Rectal smooth muscle tissue (tissue), 1 donor: ENCODE results near the gene DISP2.
A peak's percentile ranks its signal among the peaks of the same experiment; 100 is the strongest.

Experiments used
- H3K27ac ChIP-seq: one replicate; pipeline ENCODE4 v1.7.0; 2013; ENCODE audit warnings: low read depth, low read length, inconsistent platforms
- H3K27me3 ChIP-seq: one replicate; pipeline ENCODE4 v1.7.0; 2013; ENCODE audit warnings: low read length; ENCODE audit not compliant: control insufficient read depth, insufficient read depth
- H3K36me3 ChIP-seq: one replicate; pipeline ENCODE4 v1.7.0; 2013; ENCODE audit warnings: low read length; ENCODE audit not compliant: control insufficient read depth, insufficient read depth
- H3K4me1 ChIP-seq: one replicate; pipeline ENCODE4 v1.7.0; 2013; ENCODE audit warnings: low read length; ENCODE audit not compliant: control insufficient read depth, insufficient read depth
- H3K4me3 ChIP-seq: one replicate; pipeline ENCODE4 v1.7.0; 2013; ENCODE audit warnings: low read length
- H3K9ac ChIP-seq: one replicate; pipeline ENCODE4 v1.7.0; 2013; ENCODE audit warnings: low read length

The DISP2 gene

GRCh38 chr15:40418126-40418525 is 60.1 kb downstream of the DISP2 start:
- H3K36me3 ChIP-seq, result peaks cover 27% of the 10 kb centered on the region
- H3K4me3 ChIP-seq, result no peak overlapping the region
- H3K27me3 ChIP-seq, result no peaks in the 10 kb centered on the region
- H3K4me1 ChIP-seq, result no peaks in the 10 kb centered on the region
- H3K27ac ChIP-seq, result no peak overlapping the region
- H3K9ac ChIP-seq, result no peak overlapping the region

- no peaks in the 10 kb centered on the region for H3K4me1 ChIP-seq
- H3K9ac ChIP-seq, result no peak overlapping the region
- H3K27me3 ChIP-seq, result no peaks in the 10 kb centered on the region
- H3K36me3 ChIP-seq, result peaks cover 20% of the 10 kb centered on the region
- H3K4me3 ChIP-seq, result no peak overlapping the region
- H3K27ac ChIP-seq, result no peak overlapping the region
Measured at GRCh38 chr15:40420071-40420713, 62.2 kb downstream of the DISP2 start.

GRCh38 chr15:40420793-40421192 is 62.8 kb downstream of the DISP2 start:
- Histone ChIP-seq H3K36me3 (peaks cover 14% of the 10 kb centered on the region), H3K4me1 (no peaks in the 10 kb centered on the region), H3K9ac (no peak overlapping the region), H3K27me3 (no peaks in the 10 kb centered on the region), H3K27ac (no peak overlapping the region), H3K4me3 (no peak overlapping the region)

- H3K4me3 ChIP-seq, result peak overlapping the region; percentile 49
- no peaks in the 10 kb centered on the region for H3K27me3 ChIP-seq
- H3K36me3 ChIP-seq, result peaks cover 10% of the 10 kb centered on the region
- no peaks in the 10 kb centered on the region for H3K4me1 ChIP-seq
- H3K27ac ChIP-seq, result no peak overlapping the region
- H3K9ac ChIP-seq, result no peak overlapping the region
Measured at GRCh38 chr15:40421246-40422157, 63.5 kb downstream of the DISP2 start.

GRCh38 chr15:40424483-40425115 is 66.6 kb downstream of the DISP2 start:
- Histone ChIP-seq H3K4me3 (no peak overlapping the region), H3K36me3 (no peaks in the 10 kb centered on the region), H3K27me3 (no peaks in the 10 kb centered on the region), H3K9ac (no peak overlapping the region), H3K4me1 (no peaks in the 10 kb centered on the region), H3K27ac (no peak overlapping the region)

GRCh38 chr15:40425681-40426080 is 67.7 kb downstream of the DISP2 start:
- H3K9ac ChIP-seq, result no peak overlapping the region

GRCh38 chr15:40427188-40427587 is 69.2 kb downstream of the DISP2 start:
- Histone ChIP-seq H3K27ac (no peak overlapping the region), H3K27me3 (no peaks in the 10 kb centered on the region), H3K9ac (no peak overlapping the region), H3K36me3 (peaks cover 3% of the 10 kb centered on the region), H3K4me1 (no peaks in the 10 kb centered on the region), H3K4me3 (no peak overlapping the region)

More at GRCh38 chr15:40425681-40426080, 67.7 kb downstream of the DISP2 start:
- H3K27me3 ChIP-seq, result no peaks in the 10 kb centered on the region
- no peak overlapping the region for H3K27ac ChIP-seq
- no peaks in the 10 kb centered on the region for H3K4me1 ChIP-seq
- peaks cover 3% of the 10 kb centered on the region for H3K36me3 ChIP-seq
- H3K4me3 ChIP-seq, result no peak overlapping the region

- peaks cover 3% of the 10 kb centered on the region for H3K36me3 ChIP-seq
- no peak overlapping the region for H3K9ac ChIP-seq
- no peak overlapping the region for H3K27ac ChIP-seq
- no peak overlapping the region for H3K4me3 ChIP-seq
- no peaks in the 10 kb centered on the region for H3K27me3 ChIP-seq
- no peaks in the 10 kb centered on the region for H3K4me1 ChIP-seq
Measured at GRCh38 chr15:40428185-40428584, 70.2 kb downstream of the DISP2 start.
